Inferior parietal cortex (tissue), 1 donor: ENCODE data around the gene GRM4.
A peak's percentile ranks its signal among the peaks of the same experiment; 100 is the strongest.

Experiments used
- DNase-seq: peaks from one replicate; pipeline ENCODE4 v3.0.0-alpha.2; 2016; ENCODE audit errors: extremely low spot score

Gene GRM4

GRCh38 chr6:33995309-33996119 is 150.4 kb downstream of the GRM4 start:
- no peak for DNase-seq

- DNase-seq = no peak
Observed at GRCh38 chr6:33994472-33995308, 151.2 kb downstream of the GRM4 start.

- DNase-seq = no peak
Observed at GRCh38 chr6:33993653-33994471, 152.0 kb downstream of the GRM4 start.

- no peak for DNase-seq
Observed at GRCh38 chr6:33993091-33993490, 152.8 kb downstream of the GRM4 start.

GRCh38 chr6:33992191-33992590 is 153.7 kb downstream of the GRM4 start:
- no peak for DNase-seq

- no peak for DNase-seq
Observed at GRCh38 chr6:33991610-33992009, 154.3 kb downstream of the GRM4 start.

GRCh38 chr6:33990061-33990541 is 155.8 kb downstream of the GRM4 start:
- no peak for DNase-seq

GRCh38 chr6:33989016-33989854 is 156.7 kb downstream of the GRM4 start:
- DNase-seq = no peak

GRCh38 chr6:33988121-33989015 is 157.5 kb downstream of the GRM4 start:
- no peak for DNase-seq

GRCh38 chr6:33987531-33988021 is 158.3 kb downstream of the GRM4 start:
- no peak for DNase-seq

- DNase-seq = no peak
Observed at GRCh38 chr6:33985947-33986346, 159.9 kb downstream of the GRM4 start.

GRCh38 chr6:33985313-33985751 is 160.6 kb downstream of the GRM4 start:
- no peak for DNase-seq

GRCh38 chr6:33984466-33985312 is 161.2 kb downstream of the GRM4 start:
- no peak for DNase-seq

- DNase-seq = no peak
Observed at GRCh38 chr6:33983721-33984465, 162.0 kb downstream of the GRM4 start.

GRCh38 chr6:33983109-33983716 is 162.7 kb downstream of the GRM4 start:
- DNase-seq = peak; percentile 11

GRCh38 chr6:33981861-33982260 is 164.0 kb downstream of the GRM4 start:
- no peak for DNase-seq

- no peak for DNase-seq
Observed at GRCh38 chr6:33981421-33981820, 164.5 kb downstream of the GRM4 start.
